ENCODE measurements around the gene MOB3A.

MOB3A gene

DNA sequence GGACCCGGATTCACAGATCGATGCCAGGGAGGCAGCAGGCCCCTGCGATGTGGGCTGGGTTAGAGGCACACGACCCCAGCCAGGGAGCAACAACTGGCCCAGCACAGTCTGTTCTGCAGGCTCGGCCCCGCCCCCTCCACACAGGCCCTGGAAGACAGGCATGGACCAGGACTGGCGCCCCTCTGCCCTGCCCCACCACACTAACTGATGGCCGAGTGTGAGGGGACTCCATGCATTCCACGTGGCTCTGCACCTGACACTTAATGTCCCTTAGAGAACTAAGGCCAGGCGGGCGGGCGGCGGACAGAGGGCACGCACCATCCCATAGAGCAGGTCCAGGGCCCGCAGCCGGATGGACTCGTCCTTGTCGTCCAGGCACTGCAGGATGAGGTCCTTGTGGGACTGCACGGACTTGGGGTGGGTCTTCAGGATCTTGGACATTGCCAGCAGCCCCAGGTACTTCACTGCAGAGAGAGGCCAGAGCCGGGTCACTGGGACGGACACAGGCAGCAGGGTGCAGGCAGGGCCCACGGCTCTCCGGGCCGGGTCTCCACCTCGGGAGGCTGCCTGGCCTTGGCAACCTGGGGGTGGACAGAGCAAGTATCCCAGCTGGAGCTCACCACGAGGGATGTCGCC, 25.4 kb upstream of the MOB3A start:
- TF ChIP-seq, protein P1, sequence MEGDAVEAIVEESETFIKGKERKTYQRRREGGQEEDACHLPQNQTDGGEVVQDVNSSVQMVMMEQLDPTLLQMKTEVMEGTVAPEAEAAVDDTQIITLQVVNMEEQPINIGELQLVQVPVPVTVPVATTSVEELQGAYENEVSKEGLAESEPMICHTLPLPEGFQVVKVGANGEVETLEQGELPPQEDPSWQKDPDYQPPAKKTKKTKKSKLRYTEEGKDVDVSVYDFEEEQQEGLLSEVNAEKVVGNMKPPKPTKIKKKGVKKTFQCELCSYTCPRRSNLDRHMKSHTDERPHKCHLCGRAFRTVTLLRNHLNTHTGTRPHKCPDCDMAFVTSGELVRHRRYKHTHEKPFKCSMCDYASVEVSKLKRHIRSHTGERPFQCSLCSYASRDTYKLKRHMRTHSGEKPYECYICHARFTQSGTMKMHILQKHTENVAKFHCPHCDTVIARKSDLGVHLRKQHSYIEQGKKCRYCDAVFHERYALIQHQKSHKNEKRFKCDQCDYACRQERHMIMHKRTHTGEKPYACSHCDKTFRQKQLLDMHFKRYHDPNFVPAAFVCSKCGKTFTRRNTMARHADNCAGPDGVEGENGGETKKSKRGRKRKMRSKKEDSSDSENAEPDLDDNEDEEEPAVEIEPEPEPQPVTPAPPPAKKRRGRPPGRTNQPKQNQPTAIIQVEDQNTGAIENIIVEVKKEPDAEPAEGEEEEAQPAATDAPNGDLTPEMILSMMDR (IDR thresholded peaks at IDR 0.05; ENCODE audit: unreplicated experiment in 3 of 3), result no peak

DNA sequence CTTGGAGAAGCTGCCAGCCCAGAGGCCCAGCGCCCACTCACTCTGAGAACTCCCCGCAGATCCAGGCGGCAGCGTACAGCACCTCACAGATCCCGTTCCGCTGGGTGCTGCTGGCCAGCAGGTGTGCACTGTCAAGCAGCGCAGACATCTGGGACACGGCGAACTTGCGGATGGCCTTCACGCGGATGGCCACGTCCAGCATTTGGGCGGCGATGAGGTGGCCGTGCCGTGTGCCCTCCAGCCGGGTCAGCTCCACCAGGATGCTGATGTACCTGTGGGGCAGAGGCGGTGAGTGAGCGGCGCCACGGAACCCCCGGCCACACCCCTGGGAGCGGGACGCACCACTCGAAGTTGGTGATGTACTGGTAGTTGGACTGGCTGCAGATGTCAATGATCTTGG, 24.7 kb upstream of the MOB3A start:
- H3K9me3 Mint-ChIP-seq, result no peaks in the 10 kb centered on the region
- no peak overlapping the region for H3K27ac Mint-ChIP-seq
- H3K4me1 Mint-ChIP-seq, result no peaks in the 10 kb centered on the region
- peaks cover 44% of the 10 kb centered on the region for H3K36me3 Mint-ChIP-seq (ENCODE audit: low read depth)
- H3K27me3 Mint-ChIP-seq (ENCODE audit: low read depth), result no peaks in the 10 kb centered on the region
- H3K4me3 Mint-ChIP-seq, result no peak overlapping the region
- TF ChIP-seq, protein P1 (IDR thresholded peaks at IDR 0.05; ENCODE audit: unreplicated experiment in 3 of 3), result no peak

More for the DNA sequence above, 25.4 kb upstream of the MOB3A start:
- Mint-ChIP-seq H3K4me3 (no peak overlapping the region), H3K9me3 (no peaks in the 10 kb centered on the region), H3K4me1 (no peaks in the 10 kb centered on the region), H3K27ac (no peak overlapping the region), H3K36me3 (ENCODE audit: low read depth) (peaks cover 45% of the 10 kb centered on the region), H3K27me3 (ENCODE audit: low read depth) (no peaks in the 10 kb centered on the region)

DNA sequence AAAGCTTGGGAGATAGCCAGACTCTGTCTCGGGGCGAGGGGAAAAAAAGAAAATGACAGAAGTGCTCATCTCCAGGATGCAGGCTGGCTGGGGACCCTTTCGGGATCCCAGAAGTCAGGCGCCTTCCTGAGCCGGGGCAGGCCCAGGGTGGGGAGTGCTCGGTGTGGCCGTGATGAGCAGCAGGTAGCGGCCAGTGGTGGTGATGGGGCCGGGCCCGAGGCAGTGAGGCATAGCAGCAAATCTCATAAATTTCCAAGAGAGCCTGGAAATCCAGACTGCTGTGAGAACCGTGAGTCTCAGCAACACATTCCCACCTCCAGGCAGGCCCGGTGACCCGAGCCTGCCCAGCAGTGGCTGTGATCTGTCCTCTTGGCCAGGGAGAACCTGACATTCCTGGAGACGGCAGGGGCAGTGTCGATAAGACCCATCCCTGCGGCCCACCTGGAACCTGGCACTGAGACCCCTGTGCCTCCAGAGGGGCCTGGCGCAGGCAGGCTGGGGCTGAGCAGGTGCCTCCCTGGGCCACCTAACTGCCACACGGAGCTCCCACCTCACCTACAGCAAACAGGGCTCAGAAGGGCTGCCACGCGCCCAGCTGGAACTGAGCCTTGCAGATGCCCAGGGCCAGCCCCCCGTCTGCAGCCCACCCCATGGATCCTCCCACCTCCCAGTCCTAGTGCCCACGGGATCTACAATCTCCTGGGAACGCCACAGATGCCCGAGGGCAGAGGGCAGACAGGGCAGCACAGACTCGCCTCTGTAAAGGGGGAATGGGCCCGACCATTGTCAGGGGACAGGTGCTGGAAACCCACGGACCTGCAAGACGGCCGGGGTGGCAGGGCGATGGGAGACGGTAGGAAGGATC, 24.0 kb upstream of the MOB3A start:
- H3K36me3 Mint-ChIP-seq (ENCODE audit: low read depth), result peaks cover 46% of the 10 kb centered on the region
- no peaks in the 10 kb centered on the region for H3K9me3 Mint-ChIP-seq
- TF ChIP-seq, protein P1 (IDR thresholded peaks at IDR 0.05; ENCODE audit: unreplicated experiment in 3 of 3), result no peak
- no peaks in the 10 kb centered on the region for H3K27me3 Mint-ChIP-seq (ENCODE audit: low read depth)
- H3K4me3 Mint-ChIP-seq, result no peak overlapping the region
- no peaks in the 10 kb centered on the region for H3K4me1 Mint-ChIP-seq
- no peak overlapping the region for H3K27ac Mint-ChIP-seq

DNA sequence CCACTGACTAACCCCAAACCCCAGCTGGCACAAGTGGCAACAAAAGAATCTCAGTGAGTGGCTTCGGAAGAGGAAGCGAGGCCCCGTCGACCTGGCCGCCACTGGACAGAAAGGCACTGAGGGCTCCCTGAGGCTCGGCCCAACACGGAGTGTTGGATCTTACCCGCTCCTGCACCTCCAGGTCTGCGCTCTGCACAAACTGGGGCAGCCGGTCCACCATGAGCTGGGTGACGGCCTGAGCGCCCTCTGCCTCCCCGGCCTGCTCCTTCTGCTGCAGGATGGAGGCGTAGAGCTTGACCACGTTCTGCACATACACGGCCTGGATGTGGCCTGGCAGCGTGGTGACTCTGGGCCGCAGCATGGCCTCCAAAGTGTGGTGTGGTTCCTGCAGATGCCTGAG, 22.3 kb upstream of the MOB3A start:
- H3K27me3 Mint-ChIP-seq (ENCODE audit: low read depth), result no peaks in the 10 kb centered on the region
- H3K4me1 Mint-ChIP-seq, result no peaks in the 10 kb centered on the region
- no peak overlapping the region for H3K27ac Mint-ChIP-seq
- no peak overlapping the region for H3K4me3 Mint-ChIP-seq
- no peaks in the 10 kb centered on the region for H3K9me3 Mint-ChIP-seq
- TF ChIP-seq, protein P1 (IDR thresholded peaks at IDR 0.05; ENCODE audit: unreplicated experiment in 3 of 3), result no peak
- H3K36me3 Mint-ChIP-seq (ENCODE audit: low read depth), result peaks cover 51% of the 10 kb centered on the region

DNA sequence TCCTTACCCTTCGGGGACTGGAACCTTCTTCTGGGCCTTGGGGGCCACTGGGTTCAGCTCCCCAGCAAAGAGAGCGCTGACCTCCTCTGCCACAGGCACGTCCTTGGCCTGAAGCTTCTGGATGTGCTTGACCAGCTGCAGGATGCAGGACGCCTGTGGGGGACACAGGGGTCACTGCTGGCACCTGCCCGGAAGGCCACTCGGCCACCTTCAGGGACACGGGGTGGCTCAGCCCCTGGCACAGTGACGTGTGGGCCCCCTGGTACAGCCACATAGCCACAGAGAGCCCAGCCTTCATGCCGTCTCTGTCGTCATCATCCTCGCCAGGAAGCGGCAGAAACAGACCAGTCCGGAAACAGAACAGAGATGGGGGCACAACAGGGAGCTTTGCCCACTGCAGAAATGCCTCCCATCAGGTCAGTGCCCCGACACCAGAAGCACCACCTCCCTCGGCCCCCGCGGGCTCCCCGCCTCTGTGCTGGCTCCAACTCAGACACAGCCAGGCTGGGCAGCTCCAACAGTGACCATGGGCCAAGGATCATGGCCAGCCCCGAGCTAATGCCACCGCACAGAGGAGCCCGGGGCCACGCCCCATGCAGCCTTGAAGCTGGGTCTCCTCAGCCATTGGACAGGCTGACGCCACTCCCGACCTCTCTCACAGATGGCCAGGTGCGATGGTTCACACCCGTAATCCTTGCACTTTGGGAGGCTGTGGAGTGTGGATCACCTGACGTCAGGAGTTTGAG, 21.3 kb upstream of the MOB3A start:
- Mint-ChIP-seq H3K4me3 (no peak overlapping the region), H3K27me3 (ENCODE audit: low read depth) (no peaks in the 10 kb centered on the region), H3K4me1 (no peaks in the 10 kb centered on the region), H3K9me3 (no peaks in the 10 kb centered on the region), H3K36me3 (ENCODE audit: low read depth) (peaks cover 55% of the 10 kb centered on the region), H3K27ac (no peak overlapping the region)
- TF ChIP-seq, protein P1 (IDR thresholded peaks at IDR 0.05; ENCODE audit: unreplicated experiment in 3 of 3), result no peak
